ENCODE data around the gene NUBP2.
"Not testable (repeated sequence)": the region's sequence is repeated elsewhere in the genome, so short reads cannot be mapped to it uniquely, and the experiment has no call there.

The NUBP2 gene

GRCh38 chr16:1799263-1799662 is 16.5 kb downstream of the NUBP2 start:
- not testable (repeated sequence) for DNase-seq (ENCODE audit: low read depth in 4 of 4, low spot score in 1 of 4)

GRCh38 chr16:1800701-1801100 is 17.9 kb downstream of the NUBP2 start:
- DNase-seq (ENCODE audit: low read depth in 4 of 4, low spot score in 1 of 4), result no peak

GRCh38 chr16:1807626-1808025 is 24.9 kb downstream of the NUBP2 start:
- DNase-seq (ENCODE audit: low read depth in 4 of 4, low spot score in 1 of 4), result no peak

GRCh38 chr16:1808691-1809090 is 25.9 kb downstream of the NUBP2 start:
- DNase-seq (ENCODE audit: low read depth in 4 of 4, low spot score in 1 of 4), result no peak

GRCh38 chr16:1809281-1809801 is 26.6 kb downstream of the NUBP2 start:
- DNase-seq (ENCODE audit: low read depth in 4 of 4, low spot score in 1 of 4), result no peak

GRCh38 chr16:1810106-1810505 is 27.3 kb downstream of the NUBP2 start:
- no peak for DNase-seq (ENCODE audit: low read depth in 4 of 4, low spot score in 1 of 4)

GRCh38 chr16:1810536-1810935 is 27.8 kb downstream of the NUBP2 start:
- DNase-seq (ENCODE audit: low read depth in 4 of 4, low spot score in 1 of 4), result no peak

- peak in 2 of 4 experiments; percentile 16 to 59 for DNase-seq (ENCODE audit: low read depth in 4 of 4, low spot score in 1 of 4)
Observed at GRCh38 chr16:1812732-1813163, 30.0 kb downstream of the NUBP2 start.

- DNase-seq (ENCODE audit: low read depth in 4 of 4, low spot score in 1 of 4), result no peak
Observed at GRCh38 chr16:1815461-1815860, 32.7 kb downstream of the NUBP2 start.

GRCh38 chr16:1816396-1817275 is 33.9 kb downstream of the NUBP2 start:
- no peak for DNase-seq (ENCODE audit: low read depth in 4 of 4, low spot score in 1 of 4)

GRCh38 chr16:1817276-1817589 is 34.5 kb downstream of the NUBP2 start:
- no peak for DNase-seq (ENCODE audit: low read depth in 4 of 4, low spot score in 1 of 4)

GRCh38 chr16:1817716-1818115 is 35.0 kb downstream of the NUBP2 start:
- no peak for DNase-seq (ENCODE audit: low read depth in 4 of 4, low spot score in 1 of 4)

- DNase-seq (ENCODE audit: low read depth in 4 of 4, low spot score in 1 of 4), result no peak
Observed at GRCh38 chr16:1818204-1818872, 35.6 kb downstream of the NUBP2 start.

- no peak for DNase-seq (ENCODE audit: low read depth in 4 of 4, low spot score in 1 of 4)
Observed at GRCh38 chr16:1818873-1819525, 36.2 kb downstream of the NUBP2 start.

GRCh38 chr16:1819611-1820010 is 36.9 kb downstream of the NUBP2 start:
- no peak for DNase-seq (ENCODE audit: low read depth in 4 of 4, low spot score in 1 of 4)

- no peak for DNase-seq (ENCODE audit: low read depth in 4 of 4, low spot score in 1 of 4)
Observed at GRCh38 chr16:1820096-1820945, 37.6 kb downstream of the NUBP2 start.

GRCh38 chr16:1820946-1821290 is 38.2 kb downstream of the NUBP2 start:
- DNase-seq (ENCODE audit: low read depth in 4 of 4, low spot score in 1 of 4), result no peak

GRCh38 chr16:1821861-1822611 is 39.3 kb downstream of the NUBP2 start:
- DNase-seq (ENCODE audit: low read depth in 4 of 4, low spot score in 1 of 4), result no peak

GRCh38 chr16:1822801-1823200 is 40.0 kb downstream of the NUBP2 start:
- no peak for DNase-seq (ENCODE audit: low read depth in 4 of 4, low spot score in 1 of 4)

- DNase-seq (ENCODE audit: low read depth in 4 of 4, low spot score in 1 of 4), result no peak
Observed at GRCh38 chr16:1823821-1824220, 41.1 kb downstream of the NUBP2 start.

Data from stimulated activated CD4-positive, alpha-beta T cell treated with anti-CD3 and anti-CD28 coated beads, Interleukin-1b, Interleukin-23, amount 100 ng/mL, for 24 hours (primary cell).